ENCODE measurements around the gene RLF.

DNA sequence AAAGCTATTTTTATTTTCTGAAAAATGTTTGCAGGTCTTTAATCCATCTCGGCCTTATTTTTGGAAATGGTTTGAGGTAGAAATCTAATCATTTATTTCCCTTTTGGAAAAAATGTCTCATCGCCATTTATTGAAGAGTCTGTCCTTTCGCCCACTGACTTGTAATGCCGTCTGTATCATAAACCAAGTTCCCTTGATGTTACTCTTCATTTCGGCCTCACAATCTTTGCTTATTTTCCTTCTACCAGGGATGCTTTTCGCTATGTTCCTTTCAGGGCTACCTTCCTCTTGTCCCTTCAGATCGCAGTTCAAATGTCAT, 422 bp upstream of the RLF start:
- TF ChIP-seq, protein P1, sequence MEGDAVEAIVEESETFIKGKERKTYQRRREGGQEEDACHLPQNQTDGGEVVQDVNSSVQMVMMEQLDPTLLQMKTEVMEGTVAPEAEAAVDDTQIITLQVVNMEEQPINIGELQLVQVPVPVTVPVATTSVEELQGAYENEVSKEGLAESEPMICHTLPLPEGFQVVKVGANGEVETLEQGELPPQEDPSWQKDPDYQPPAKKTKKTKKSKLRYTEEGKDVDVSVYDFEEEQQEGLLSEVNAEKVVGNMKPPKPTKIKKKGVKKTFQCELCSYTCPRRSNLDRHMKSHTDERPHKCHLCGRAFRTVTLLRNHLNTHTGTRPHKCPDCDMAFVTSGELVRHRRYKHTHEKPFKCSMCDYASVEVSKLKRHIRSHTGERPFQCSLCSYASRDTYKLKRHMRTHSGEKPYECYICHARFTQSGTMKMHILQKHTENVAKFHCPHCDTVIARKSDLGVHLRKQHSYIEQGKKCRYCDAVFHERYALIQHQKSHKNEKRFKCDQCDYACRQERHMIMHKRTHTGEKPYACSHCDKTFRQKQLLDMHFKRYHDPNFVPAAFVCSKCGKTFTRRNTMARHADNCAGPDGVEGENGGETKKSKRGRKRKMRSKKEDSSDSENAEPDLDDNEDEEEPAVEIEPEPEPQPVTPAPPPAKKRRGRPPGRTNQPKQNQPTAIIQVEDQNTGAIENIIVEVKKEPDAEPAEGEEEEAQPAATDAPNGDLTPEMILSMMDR (conservative IDR thresholded peaks at IDR 0.05; ENCODE audit: low read depth, low read length) = no peak
- no peak for TF ChIP-seq EZH2 (IDR thresholded peaks at IDR 0.05; ENCODE audit: low read length, unreplicated experiment)
- no peak for TF ChIP-seq EZH2phosphoT487 (IDR thresholded peaks at IDR 0.05; ENCODE audit: borderline replicate concordance, low read length)

All from PC-3 (cell line).